ENCODE measurements around the gene RBMXL3.
"Not testable (repeated sequence)": the region's sequence is repeated elsewhere in the genome, so short reads cannot be mapped to it uniquely, and the experiment has no call there.

Gene RBMXL3

GRCh38 chrX:115189110-115189509 lies at the start of gene RBMXL3:
TSS of gene RBMXL3 (plus strand) at chrX:115189410. CDS start at chrX:115189442, 32 bp downstream.
- no peak for DNase-seq

- no peak for DNase-seq
These were observed 47.2 kb upstream of the RBMXL3 start for GRCh38 chrX:115142057-115142456.

GRCh38 chrX:115147220-115147619 lies 42.0 kb upstream of the RBMXL3 start:
- no peak for DNase-seq

GRCh38 chrX:115173181-115173580 lies 16.0 kb upstream of the RBMXL3 start:
- no peak for DNase-seq

GRCh38 chrX:115174548-115174947 lies 14.7 kb upstream of the RBMXL3 start:
- no peak for DNase-seq

- DNase-seq = no peak
These were observed 11.3 kb upstream of the RBMXL3 start for GRCh38 chrX:115177932-115178331.

- DNase-seq = no peak
These were observed 10.7 kb upstream of the RBMXL3 start for GRCh38 chrX:115178473-115178872.

GRCh38 chrX:115183980-115184379 lies 5.2 kb upstream of the RBMXL3 start:
- no peak for DNase-seq

GRCh38 chrX:115189646-115190635 lies 731 bp downstream of the RBMXL3 start:
- no peak for DNase-seq

GRCh38 chrX:115190636-115191489 lies 1.7 kb downstream of the RBMXL3 start:
- no peak for DNase-seq

- DNase-seq = no peak
These were observed 2.5 kb downstream of the RBMXL3 start for GRCh38 chrX:115191490-115192243.

GRCh38 chrX:115192244-115192700 lies 3.1 kb downstream of the RBMXL3 start:
- no peak for DNase-seq

GRCh38 chrX:115204040-115204439 lies 14.8 kb downstream of the RBMXL3 start:
- DNase-seq = no peak

- DNase-seq = not testable (repeated sequence)
These were observed 20.3 kb downstream of the RBMXL3 start for GRCh38 chrX:115209547-115209946.

- DNase-seq = no peak
These were observed 24.9 kb downstream of the RBMXL3 start for GRCh38 chrX:115214151-115214550.

- DNase-seq = no peak
These were observed 25.4 kb downstream of the RBMXL3 start for GRCh38 chrX:115214605-115215004.

- DNase-seq = not testable (repeated sequence)
These were observed 28.1 kb downstream of the RBMXL3 start for GRCh38 chrX:115217346-115217745.

- DNase-seq = no peak
These were observed 37.7 kb downstream of the RBMXL3 start for GRCh38 chrX:115226929-115227328.

GRCh38 chrX:115229337-115230003 lies 40.3 kb downstream of the RBMXL3 start:
- no peak for DNase-seq

- DNase-seq = no peak
These were observed 43.8 kb downstream of the RBMXL3 start for GRCh38 chrX:115232933-115233496.
